ENCODE measurements around the gene CKMT1A.
"Not testable (repeated sequence)": the region's sequence is repeated elsewhere in the genome, so short reads cannot be mapped to it uniquely, and the experiment has no call there.

The CKMT1A gene

DNA sequence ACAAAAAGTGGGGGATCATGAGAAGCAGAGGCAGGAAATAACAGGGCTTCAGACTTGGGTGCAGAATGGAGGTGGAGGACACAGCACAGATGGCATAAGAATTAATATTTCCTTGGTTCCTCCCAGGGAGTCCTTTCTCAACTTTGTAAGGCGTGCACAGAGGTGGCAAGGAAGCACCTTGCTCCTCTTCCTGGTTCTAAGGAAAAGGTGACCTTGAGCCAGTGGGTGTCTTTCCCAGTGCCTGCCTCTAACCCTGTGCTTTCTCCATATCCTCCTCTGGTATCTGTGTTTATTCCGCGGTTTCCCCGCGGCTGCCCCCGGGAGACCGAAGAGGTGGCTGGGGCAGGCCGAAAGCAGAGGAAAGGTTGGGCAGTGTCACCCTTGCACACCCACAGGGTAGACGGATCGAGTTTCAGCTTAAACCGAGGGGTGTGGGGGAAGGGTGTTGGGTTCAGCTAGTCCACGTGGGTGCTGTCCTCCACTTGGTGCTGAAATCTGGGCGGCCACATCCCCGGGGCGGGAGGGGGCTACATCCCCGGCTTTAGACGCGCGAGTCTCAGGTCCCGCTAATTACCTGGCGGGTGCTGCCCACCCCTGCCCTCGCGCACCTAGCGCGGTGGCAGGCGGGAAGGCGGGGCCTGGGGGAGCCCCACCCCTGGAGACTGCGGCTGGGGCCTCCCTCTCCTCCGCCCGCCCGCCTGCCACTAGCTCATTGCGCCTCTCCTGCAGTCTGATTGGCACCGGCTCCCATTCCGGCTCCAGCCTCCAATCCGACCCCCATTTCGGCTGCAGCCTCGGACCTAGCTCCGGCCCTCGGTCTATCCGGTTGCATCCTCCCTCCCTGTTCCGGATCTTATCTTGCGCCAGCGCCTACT lies at the start of gene CKMT1A:
Gene CKMT1A (plus strand): TSS at position 712 of the 875 bp plus-strand sequence. CDS start 192 bp downstream, outside the sequence.
- DNase-seq, result not testable (repeated sequence)

DNA sequence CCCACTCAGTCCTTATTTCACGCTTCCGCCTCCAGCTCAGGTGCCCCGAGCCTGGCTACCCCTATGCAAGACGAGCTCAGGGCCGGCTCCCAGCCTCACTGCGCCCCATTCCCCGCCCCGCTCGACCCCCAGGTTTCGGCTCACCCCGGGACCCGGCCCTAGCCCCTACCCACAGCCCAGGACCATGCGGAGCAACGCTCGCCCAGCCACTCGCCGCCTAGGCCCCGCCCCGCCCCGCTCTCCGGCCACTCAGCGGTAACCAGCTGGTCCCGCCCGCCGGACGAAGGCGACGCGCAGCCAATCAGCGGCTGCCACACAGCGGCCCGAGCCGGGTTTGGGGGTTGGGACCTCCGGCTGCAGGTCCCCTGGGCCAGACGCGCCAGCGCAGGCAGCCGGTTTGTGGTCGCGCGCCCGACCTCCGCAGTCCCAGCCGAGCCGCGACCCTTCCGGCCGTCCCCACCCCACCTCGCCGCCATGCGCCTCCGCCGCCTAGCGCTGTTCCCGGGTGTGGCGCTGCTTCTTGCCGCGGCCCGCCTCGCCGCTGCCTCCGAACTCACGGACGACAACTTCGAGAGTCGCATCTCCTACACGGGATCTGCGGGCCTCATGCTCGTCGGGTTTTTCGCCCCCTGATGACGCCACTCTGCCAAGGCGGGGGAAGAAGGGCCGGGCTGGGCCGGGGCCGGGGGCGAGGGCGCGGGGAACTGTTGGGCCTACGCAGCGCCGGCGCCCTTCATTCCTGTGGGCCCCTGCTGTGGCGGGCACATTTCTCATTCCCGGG lies 44.8 kb upstream of the CKMT1A start, which contains the start of gene CATSPER2:
Gene CATSPER2 (minus strand): TSS at position 196 of the 781 bp plus-strand sequence. CDS start 783 bp downstream, outside the sequence.
- no peak for DNase-seq

DNA sequence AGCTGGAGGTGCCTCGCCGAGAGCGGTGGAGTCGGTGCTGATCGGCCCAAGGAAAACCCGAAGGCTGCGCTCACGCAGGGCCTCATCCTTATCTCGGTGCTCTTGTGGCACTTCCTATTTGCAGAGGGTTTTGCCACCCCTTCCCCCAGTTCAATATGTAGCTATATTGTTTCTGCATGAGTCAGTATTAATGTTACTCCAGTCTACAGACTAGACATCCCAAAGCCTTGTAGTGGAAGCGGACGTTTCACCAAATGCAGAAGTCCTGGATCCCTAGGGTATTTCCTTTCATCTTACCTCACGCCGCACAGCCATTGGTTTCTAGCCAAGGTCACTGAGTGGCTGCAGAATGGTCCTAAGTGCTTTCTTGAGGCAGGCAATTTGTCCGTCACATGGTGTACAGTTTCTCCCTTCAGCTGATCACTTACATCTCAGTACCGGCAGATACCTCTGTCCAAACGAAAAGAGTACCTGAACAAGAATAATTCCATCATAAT lies 44.2 kb upstream of the CKMT1A start:
- DNase-seq, result not testable (repeated sequence)

DNA sequence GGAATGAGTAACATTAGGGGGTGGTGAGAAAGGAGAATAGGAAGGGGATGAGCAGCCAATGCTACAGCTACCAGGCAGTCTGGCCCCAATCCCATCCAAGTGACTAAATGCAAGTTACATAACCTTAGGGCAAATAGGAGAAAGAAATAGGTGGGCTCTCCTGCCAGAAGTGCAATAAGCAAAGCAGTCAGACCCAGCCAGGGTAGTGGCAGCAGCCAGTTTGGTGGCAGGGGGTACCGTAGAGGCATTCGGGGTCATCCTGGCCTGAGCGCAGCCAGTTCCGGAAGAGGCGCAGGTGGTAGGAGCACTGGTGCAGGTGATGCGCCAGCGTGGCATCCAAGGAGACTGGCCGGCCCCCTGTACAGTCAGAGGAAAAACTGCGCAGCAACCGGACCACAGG lies 33.9 kb upstream of the CKMT1A start:
- not testable (repeated sequence) for DNase-seq

DNA sequence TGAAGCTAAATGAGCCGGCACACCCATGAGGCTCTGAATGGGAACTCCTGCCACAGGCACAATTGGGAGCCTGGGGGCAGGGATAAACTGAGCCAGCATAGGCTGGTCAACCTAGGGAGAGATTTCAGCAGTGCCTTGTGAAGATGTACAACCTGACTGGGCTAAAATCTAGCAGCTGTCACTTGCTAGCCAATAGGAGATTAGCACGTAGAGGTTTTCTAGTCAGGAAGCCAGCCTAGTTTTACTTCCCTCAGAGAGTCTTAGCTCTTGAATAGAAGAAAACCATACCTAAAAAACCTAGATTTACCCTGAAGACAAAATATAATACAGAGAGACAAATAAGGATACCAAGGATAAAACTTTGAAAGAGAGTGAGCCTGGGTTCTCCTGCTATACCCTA lies 31.4 kb upstream of the CKMT1A start:
- not testable (repeated sequence) for DNase-seq

DNA sequence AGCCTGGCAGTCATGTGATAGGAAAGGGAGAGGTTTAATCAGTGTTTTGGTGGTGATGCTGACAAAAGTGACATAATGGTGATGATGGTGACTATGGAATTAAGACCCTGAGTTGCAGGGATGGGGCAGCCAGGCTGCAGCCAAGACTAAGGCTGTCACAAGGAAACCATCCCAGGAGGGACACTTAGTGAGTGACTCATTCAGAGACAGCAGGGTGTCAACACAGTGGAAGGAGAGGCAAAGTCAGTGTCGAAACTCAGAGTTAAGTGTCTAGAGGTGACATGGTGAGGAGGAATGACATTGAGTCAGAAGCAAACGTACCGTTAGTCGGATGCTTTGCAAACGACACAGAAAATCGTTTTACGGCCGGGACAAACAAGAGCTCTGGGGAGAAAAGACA lies 30.3 kb upstream of the CKMT1A start:
- DNase-seq, result not testable (repeated sequence)

DNA sequence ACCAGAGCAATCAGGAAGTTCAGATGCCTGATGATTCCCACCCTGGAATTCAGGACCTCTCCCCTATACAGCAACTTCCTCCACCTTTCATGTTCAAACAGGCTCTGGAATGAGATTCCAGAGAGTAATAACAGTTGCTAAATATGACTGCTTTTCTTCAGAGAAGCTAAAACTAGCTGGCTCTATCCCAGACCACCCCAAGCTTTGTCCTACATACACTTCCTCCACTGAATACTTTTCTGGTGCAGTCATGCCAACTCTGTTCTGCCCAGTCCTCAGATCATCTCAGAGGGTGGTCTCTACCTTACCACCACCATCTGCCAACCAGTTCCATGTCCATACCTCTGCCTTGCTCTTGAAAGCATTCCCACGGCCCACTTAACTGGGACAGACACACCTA lies 27.5 kb upstream of the CKMT1A start:
- not testable (repeated sequence) for DNase-seq

DNA sequence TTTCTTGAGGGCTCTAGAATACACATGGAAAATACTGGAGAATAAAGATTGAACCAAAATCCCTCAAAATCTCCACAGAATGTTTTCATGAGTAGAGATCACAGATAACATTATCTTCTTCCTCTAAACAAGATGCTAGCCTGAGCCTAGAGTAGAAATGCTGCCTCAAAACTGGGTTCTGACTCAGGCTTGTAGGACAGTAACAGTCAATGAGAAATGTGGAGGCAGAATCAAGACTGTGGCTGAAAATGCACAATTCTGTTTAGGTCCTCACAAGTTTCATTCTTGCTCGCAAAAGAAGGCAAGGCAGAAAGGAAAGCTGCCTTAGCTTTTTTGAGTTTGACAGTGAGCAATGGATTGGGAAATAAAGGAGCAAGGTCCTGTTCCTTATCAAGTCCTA lies 19.5 kb upstream of the CKMT1A start:
- not testable (repeated sequence) for DNase-seq

DNA sequence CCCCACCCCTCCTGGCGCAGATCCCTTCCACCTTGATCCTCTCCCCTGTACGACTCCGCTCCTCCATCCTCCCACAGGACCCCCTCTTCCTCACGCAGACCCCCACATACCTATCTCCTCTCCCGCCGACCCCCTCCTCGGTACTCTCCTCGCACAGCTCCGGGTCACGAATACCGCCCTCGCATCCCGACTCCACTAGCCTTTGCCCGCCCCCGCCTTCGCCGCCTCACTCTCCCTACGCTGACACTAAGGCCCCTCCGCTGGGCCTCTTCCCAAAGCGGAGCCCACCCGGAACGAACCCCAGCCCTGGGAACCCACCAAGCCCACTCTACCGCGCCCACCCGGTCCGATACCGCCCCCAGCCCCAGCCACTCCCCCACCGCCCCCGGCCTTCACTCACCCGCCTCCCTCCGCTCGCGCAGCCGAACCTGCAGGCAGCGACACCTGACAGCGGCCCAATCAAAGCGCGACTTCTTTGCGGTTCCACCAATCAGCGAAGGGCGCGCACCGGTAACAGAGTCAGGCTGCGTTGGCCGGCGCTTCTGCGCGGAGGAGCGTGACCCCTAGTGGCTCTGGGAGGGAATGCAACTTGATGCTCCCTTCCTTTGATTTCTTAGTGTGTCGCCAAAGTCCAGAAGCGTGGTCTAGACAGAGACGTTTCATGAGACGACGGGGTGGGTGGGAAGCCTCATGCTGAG lies 3.9 kb upstream of the CKMT1A start:
- not testable (repeated sequence) for DNase-seq

DNA sequence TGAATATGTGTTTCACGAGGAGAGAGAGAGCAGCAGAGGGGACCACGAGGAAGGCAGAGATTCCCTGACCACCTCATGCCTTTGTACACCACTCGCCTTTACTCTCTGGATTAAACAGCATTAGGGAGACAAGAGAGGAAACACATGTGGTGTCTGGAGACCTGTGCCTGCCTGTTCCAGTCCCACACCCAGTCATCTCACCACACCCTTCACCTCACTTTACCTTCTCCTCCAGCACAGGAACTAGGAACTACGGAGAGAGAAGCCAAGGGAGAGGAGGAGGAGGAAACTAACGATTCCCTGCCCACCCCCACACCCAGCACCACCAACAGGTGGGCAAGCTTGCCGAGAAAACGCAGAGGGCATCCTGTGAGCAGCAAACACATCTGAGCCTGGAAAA lies 980 bp upstream of the CKMT1A start:
- not testable (repeated sequence) for DNase-seq

DNA sequence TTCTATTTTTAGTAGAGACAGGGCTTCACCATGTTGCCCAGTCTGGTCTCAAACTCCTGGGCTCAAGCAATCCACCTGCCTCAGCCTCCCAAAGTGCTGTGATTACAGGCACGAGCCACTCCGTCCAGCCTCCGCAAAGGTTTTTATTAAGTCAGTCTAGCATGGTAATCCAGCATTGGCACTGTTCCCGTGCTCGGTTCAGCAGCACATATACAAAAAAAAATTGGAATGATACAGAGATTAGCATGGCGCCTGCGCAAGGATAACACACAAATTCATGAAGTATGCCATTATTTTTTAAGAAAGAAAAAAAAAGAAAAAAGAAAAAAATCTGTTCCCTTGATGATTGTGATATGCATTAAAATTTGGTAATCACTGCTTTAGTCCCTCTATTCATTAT lies 8.5 kb downstream of the CKMT1A start:
- DNase-seq, result no peak

DNA sequence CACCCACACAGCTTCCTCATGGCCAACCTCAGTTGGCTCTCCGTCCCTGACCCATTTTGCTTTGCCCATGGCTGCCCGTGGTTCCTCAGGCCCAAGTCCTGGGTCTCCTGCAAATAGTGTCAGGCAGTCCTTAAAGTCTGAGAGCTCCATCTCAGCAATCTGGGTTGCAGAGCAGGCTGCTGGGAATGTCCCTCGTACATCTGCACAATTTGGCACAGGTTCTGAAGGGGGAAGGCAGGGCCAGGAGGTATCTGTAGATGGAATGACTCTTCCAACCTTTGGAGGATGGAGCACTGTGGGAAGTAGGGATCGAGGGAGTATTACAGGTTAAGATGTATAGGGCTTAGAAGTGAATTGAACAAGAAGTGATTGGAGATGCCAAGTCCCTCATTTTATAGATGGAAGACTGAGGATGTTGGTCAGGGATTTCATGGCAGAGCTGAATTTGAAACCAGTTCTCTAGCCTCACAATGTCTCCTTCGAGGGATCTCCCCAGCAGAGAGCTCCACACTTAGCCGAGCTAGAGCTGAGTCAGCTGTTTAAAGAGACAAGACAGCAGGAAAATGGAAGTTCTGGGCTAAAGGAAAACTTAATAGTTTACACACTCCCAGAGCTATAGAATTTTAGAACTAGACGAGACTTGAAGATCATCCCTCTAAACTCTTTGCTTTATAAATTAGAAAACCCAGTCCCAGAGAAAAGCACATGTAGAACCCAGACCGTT lies 9.2 kb downstream of the CKMT1A start:
- DNase-seq, result no peak

DNA sequence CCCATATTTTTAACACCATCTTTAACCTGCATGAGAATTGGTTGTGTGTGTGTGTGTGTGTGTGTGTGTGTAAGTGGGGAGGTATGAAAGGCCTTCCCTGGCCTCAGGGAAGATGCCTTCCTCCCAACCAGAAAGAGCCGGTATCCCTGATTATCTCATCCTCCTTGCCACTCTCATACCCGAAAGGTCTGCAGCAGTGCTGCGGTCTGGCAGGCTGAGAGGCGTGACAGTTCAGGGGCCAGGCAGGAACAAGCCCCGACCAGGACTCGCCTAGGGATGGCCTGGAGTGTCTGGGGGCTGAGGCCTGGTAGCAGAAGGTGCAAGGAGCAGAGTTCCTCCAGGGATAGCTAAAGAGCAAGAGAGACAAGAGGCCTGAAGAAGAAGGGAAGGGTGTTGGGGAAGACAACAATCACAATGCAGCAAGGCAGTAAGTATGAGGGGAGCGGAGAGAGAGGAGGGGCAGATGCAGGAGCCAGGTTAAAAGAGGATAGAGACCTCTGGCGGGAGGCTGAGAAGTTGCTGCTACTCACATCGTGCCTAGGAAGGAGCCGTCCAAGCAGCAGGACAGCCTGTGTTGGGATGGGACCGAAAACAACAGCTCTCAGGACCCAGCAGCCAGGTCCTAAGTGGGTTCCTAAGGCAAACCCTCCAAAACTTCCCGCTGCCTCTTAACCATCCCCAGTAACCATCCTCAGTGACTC lies 16.9 kb downstream of the CKMT1A start:
- not testable (repeated sequence) for DNase-seq

DNA sequence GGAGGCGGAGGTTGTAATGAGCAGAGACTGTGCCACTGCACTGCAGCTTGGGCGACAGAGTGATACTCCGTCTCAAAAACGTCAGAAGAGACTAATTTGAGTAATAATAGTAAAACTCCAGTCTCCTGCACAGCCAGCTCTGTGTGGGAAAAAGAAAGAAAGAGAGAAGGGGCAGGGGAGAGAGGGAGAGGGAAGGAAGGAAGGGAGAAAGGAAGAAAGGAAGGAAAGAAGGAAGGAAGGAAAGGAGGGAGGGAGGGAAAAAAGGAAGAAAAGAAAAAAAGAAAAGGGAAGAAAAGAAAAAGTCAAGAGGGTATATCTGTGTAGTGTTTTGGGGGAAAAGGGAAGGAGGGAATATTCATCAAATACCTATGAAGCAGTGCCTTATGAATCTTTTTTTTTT lies 29.5 kb downstream of the CKMT1A start:
- DNase-seq, result no peak

DNA sequence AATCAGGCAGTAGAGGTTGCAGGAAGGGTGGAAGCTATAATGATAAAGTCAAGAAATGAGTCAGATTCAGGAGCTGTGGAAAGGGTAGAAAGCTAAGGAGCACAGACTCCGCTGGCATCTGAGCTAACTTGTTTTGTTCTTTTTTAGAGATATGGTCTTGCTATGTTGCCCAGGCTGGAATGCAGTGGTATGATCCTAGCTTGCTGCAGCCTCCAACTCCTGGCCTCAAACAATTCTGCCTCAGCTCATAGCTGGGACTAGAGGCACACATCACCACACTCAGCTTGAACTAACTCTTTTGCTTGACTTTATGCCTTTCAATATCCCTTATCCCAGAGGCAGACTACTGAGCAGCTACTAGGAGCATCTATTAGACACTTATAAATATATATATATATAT lies 32.6 kb downstream of the CKMT1A start:
- DNase-seq, result not testable (repeated sequence)

DNA sequence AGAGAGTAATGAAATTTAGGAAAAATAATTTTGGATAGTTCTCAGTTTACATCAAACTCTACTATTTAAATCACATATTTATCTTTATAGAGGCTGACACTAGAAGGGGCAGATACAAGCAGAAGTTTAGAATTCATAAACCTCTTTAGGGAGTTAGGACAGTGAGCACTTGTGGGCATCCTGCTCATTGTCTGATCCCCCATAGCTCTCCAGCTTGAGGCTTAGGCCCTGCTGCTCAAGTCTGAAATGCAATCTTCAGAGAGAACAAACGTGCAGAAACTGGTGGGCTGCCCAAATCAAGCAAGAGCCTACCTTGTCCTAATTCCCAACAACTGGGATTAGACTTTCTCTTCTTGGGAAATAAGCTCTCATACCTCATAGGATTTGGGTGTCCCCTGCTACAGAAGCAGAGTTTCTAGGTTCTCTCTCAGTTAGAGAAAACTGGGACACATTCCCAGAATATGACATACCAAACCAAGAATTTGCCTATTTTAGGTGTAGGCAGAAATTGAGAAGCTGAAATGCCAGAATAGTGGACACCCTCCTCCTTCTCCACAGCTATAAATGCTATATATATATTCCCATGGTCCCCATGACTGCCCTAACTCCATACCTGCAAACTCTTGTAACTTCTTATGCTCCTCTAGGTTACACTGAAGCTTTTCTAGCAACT lies 34.5 kb downstream of the CKMT1A start:
- DNase-seq, result not testable (repeated sequence)

DNA sequence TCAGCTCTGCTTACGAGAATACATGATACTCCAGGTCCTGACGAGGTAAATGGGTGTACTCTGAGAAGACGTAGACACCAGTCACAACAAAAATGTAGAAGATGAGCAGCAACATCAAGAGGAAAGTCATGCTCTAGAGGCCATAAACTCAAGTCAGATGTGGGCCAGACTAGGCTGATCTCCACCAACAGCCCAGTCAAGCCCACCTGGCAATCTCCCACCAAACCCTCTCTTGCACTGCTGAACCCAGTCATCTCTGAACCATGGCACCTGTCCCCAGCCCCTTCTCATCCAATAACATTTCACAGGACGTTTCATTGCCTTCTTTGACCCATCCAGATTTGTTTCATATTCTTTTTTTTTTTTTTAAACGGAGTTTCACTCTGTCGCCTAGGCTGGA lies 41.8 kb downstream of the CKMT1A start:
- DNase-seq, result no peak

DNA sequence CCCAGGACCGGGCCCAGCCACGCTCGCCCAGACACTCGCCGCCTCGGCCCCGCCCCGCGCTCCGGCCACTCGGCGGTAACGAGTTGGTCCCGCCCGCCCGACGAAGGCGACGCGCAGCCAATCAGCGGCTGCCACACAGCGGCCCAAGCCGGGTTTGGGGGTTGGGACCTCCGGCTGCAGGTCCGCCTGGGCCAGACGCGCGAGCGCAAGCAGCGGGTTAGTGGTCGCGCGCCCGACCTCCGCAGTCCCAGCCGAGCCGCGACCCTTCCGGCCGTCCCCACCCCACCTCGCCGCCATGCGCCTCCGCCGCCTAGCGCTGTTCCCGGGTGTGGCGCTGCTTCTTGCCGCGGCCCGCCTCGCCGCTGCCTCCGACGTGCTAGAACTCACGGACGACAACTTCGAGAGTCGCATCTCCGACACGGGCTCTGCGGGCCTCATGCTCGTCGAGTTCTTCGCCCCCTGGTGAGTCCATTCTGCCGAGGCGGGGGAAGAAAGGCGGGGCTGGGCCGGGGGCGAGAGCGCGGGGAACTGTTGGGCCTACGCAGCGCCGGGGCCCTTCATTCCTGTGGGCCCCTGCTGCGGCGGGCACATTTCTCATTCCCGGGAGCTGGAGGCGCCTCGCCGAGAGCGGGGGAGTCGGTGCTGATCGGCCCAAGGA lies 52.7 kb downstream of the CKMT1A start, which contains the start of gene PDIA3:
Gene PDIA3 (plus strand): TSS at position 194 of the 658 bp plus-strand sequence. CDS start 102 bp downstream, at position 296.
- peak; percentile 72 for DNase-seq

DNA sequence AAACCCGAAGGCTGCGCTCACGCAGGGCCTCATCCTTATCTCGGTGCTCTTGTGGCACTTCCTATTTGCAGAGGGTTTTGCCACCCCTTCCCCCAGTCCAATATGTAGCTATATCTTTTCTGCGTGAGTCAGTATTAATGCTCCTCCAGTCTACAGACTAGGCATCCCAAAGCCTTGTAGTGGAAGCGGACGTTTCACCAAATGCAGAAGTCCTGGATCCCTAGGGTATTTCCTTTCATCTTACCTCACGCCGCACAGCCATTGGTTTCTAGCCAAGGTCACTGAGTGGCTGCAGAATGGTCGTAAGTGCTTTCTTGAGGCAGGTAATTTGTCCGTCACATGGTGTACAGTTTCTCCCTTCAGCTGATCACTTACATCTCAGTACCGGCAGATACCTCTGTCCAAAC lies 53.2 kb downstream of the CKMT1A start:
- DNase-seq, result peak; percentile 15

DNA sequence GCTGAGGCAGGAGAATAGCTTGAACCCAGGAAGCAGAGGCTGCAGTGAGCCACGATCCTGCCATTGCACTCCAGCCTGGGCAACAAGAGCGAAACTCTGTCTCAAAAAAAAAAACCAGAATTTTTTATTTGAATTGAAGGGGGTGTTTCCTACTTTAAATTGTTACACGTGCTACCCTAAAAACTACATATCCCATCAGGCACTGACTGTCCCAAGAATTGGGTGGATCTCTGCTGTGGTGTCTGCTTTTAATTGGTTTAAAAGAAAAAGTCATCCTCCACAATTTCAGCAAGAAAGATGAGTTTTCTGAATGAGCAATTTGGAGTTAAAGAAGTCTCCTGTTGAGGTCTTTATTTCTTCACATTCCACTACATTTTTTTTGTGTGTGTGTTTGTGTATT lies 54.7 kb downstream of the CKMT1A start:
- no peak for DNase-seq
